ENCODE results near the gene IGFBP1. TPM values are rescaled to one million over a fixed set of nuclear protein-coding genes. Genes with fewer than 3 reads are reported as not detected.

IGFBP1 gene
- polyA plus RNA-seq: 1.3 TPM in 1 of 2 replicates, not detected in the other

DNA sequence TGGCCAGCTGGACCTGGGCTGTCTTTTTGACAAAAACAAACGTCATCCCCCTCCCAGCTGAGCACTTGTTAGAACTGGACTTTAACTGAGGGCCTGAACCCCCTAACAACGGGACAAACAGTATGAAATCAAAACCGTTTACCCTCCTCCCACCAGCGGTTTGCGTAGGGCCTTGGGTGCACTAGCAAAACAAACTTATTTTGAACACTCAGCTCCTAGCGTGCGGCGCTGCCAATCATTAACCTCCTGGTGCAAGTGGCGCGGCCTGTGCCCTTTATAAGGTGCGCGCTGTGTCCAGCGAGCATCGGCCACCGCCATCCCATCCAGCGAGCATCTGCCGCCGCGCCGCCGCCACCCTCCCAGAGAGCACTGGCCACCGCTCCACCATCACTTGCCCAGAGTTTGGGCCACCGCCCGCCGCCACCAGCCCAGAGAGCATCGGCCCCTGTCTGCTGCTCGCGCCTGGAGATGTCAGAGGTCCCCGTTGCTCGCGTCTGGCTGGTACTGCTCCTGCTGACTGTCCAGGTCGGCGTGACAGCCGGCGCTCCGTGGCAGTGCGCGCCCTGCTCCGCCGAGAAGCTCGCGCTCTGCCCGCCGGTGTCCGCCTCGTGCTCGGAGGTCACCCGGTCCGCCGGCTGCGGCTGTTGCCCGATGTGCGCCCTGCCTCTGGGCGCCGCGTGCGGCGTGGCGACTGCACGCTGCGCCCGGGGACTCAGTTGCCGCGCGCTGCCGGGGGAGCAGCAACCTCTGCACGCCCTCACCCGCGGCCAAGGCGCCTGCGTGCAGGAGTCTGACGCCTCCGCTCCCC lies at the start of gene IGFBP1:
IGFBP1 (plus strand) TSS at position 304 of the 808 bp plus-strand sequence; CDS start at position 469, 165 bp downstream.

DNA sequence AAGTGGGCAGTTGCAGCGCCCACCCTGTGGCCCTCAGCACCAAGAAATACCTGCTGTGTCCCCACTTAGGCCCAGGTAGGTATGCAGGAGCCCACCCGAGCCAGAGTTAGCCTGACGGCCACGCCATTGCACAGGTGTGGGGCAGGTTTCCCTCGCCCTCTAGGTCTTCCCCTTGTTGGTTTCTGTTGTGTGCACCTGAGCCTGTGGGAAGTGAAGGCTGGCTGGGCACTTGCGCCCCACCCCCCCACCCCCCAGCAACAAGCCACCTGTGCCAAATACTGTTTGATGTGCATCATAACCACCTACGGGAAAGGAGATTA lies 15.3 kb upstream of the IGFBP1 start, which contains the start of gene CCDC201:
CCDC201 (minus strand) TSS at position 48 of the 320 bp plus-strand sequence. CDS start 75 bp downstream, outside the sequence.

DNA sequence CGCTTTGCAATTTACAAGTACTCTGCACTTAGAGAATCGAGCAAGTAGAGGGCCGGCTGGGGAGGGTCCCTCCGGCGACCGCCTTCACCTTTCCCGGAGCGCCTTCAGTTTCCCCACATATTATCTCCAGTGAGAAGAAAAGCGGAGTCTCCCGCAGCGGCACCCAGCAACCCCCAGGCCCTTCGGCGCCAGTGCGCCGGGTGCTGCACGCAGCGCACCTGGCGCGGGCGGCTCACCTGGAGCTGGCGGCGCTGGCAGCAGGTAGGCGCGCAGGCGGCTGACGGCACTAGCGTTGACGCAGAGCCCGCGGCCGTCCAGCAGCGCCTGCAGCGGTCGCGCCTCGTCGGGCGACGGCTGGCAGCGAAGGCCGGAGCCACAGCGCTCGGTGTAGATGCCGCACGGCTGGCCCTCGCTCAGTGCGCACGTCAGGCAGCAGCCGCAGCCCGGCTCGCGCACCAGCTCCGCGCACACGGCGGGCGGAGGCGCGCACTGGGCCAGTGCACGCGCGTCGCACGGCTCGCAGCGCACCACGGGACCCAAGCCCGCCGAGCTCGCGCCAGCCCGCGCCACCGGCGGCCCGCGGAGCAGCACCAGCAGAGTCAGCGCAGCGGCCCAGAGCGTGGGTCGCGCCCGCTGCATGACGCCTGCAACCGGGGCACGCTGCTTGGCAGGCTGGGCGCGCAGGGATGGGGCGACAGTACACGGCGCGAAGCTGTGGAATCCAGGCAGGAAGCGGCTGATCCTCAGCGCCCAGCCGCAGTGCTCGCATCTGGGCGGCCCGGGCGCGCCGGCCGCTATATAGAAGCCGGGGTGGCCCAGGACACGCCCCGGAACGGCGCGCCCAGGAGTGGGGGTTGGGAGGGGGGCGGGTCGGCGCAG lies 32.5 kb downstream of the IGFBP1 start, which contains the start of gene IGFBP3:
IGFBP3 (minus strand) TSS at position 771 of the 879 bp plus-strand sequence; CDS start at position 639, 132 bp downstream.

Other genes starting within 250 kb of the IGFBP1 start
- gene CCDC201, start 15.4 kb upstream of the IGFBP1 start, polyA plus RNA-seq: not detected in 2 replicates
- gene IGFBP3, start 32.8 kb downstream of the IGFBP1 start, polyA plus RNA-seq: 2.7 and 10.5 TPM in 2 replicates